Measurements from ENCODE around the gene ASMTL.

The ASMTL gene

DNA sequence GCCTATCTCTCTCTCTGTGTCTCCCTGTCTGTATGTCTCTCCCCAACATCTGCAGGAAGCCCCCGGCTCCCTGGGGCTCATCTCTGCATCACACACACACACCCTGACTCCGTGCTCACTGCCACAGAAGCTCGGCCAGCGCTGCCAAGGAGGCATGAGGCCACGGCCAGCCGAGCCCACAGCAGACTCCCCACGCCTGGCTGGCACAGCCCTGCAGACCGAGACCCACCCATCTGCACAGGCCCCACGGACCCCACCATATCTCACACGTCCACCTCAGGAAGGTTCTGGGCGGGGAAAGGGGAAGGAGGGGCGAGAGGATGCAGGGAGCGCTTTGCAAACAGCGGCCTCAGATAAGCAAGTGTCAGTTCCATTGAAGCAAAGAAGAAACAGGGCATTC is 32.3 kb downstream of the ASMTL start:
- TF ChIP-seq GABPA (IDR thresholded peaks at IDR 0.05; ENCODE audit: low read depth): no peak
- TF ChIP-seq, protein P1, sequence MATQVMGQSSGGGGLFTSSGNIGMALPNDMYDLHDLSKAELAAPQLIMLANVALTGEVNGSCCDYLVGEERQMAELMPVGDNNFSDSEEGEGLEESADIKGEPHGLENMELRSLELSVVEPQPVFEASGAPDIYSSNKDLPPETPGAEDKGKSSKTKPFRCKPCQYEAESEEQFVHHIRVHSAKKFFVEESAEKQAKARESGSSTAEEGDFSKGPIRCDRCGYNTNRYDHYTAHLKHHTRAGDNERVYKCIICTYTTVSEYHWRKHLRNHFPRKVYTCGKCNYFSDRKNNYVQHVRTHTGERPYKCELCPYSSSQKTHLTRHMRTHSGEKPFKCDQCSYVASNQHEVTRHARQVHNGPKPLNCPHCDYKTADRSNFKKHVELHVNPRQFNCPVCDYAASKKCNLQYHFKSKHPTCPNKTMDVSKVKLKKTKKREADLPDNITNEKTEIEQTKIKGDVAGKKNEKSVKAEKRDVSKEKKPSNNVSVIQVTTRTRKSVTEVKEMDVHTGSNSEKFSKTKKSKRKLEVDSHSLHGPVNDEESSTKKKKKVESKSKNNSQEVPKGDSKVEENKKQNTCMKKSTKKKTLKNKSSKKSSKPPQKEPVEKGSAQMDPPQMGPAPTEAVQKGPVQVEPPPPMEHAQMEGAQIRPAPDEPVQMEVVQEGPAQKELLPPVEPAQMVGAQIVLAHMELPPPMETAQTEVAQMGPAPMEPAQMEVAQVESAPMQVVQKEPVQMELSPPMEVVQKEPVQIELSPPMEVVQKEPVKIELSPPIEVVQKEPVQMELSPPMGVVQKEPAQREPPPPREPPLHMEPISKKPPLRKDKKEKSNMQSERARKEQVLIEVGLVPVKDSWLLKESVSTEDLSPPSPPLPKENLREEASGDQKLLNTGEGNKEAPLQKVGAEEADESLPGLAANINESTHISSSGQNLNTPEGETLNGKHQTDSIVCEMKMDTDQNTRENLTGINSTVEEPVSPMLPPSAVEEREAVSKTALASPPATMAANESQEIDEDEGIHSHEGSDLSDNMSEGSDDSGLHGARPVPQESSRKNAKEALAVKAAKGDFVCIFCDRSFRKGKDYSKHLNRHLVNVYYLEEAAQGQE (IDR thresholded peaks at IDR 0.05; ENCODE audit: insufficient replicate concordance, low read depth): no peak
- TF ChIP-seq POLR2AphosphoS5 (IDR thresholded peaks at IDR 0.05; ENCODE audit: low read depth): 0 out of 2 replicates have a peak, but pooled peaks have one; percentile 29
- Histone ChIP-seq H3K27me3 (ENCODE audit: insufficient read depth, poor library complexity, severe bottlenecking) (no peaks in the 10 kb centered on the region), H3K27ac (replicated peaks) (no peak overlapping the region), H3K4me3 (replicated peaks; ENCODE audit: insufficient read depth, low read length) (no peak overlapping the region)
- no peak for DNase-seq (ENCODE audit: low read depth in 1 of 2, low spot score in 1 of 2)

- H3K27me3 ChIP-seq (ENCODE audit: insufficient read depth, poor library complexity, severe bottlenecking): no peaks in the 10 kb centered on the region
- no peak for TF ChIP-seq POLR2AphosphoS5 (IDR thresholded peaks at IDR 0.05; ENCODE audit: low read depth)
- TF ChIP-seq GABPA (IDR thresholded peaks at IDR 0.05; ENCODE audit: low read depth): no peak
- TF ChIP-seq, protein P2, sequence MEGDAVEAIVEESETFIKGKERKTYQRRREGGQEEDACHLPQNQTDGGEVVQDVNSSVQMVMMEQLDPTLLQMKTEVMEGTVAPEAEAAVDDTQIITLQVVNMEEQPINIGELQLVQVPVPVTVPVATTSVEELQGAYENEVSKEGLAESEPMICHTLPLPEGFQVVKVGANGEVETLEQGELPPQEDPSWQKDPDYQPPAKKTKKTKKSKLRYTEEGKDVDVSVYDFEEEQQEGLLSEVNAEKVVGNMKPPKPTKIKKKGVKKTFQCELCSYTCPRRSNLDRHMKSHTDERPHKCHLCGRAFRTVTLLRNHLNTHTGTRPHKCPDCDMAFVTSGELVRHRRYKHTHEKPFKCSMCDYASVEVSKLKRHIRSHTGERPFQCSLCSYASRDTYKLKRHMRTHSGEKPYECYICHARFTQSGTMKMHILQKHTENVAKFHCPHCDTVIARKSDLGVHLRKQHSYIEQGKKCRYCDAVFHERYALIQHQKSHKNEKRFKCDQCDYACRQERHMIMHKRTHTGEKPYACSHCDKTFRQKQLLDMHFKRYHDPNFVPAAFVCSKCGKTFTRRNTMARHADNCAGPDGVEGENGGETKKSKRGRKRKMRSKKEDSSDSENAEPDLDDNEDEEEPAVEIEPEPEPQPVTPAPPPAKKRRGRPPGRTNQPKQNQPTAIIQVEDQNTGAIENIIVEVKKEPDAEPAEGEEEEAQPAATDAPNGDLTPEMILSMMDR (IDR thresholded peaks at IDR 0.05; ENCODE audit: insufficient read depth, low read length): no peak
- TF ChIP-seq, protein P1 (IDR thresholded peaks at IDR 0.05; ENCODE audit: insufficient replicate concordance, low read depth): no peak
- TF ChIP-seq SPI1 (IDR thresholded peaks at IDR 0.05; ENCODE audit: borderline replicate concordance, low read depth): no peak
- no peak overlapping the region for H3K27ac ChIP-seq (replicated peaks)
- no peak for DNase-seq (ENCODE audit: low read depth in 1 of 2, low spot score in 1 of 2)
- H3K4me3 ChIP-seq (replicated peaks; ENCODE audit: insufficient read depth, low read length): no peak overlapping the region
These were observed 33.0 kb downstream of the ASMTL start for GRCh38 chrX:1419545-1420355.

DNA sequence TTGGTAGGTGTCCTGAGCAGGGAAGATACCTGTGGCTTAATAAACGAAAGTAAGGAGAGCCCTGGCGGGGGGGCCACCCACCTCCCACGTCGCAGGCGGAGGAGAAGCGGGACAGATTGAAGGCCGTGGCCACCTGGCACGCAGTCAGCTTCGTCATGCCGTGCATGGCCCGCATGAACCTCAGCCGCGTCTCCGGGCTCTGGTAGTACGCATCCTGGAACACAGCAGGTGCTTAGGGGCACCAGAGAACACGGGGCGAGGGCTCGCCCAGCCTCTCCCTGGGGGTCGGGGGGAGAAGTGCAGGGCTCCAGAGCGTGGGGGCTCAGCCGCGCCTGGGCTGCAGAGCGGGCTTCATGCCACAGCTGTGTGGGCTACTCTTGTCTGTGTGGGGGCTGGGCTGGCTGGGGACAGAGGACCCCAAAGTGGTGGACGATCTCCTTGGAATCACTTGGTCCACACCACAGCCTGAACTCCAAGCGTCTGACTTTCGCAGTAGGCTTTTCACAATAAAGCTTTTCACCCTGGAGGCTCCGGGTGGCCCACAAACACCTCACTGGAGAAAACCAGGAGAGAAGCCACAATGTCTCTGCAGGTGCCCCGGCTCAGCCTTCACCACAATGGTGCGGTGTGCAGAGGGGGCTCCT is 33.7 kb downstream of the ASMTL start:
- H3K27ac ChIP-seq (replicated peaks): no peak overlapping the region
- no peak for DNase-seq (ENCODE audit: low read depth in 1 of 2, low spot score in 1 of 2)

More for the DNA sequence above, 33.7 kb downstream of the ASMTL start:
- TF ChIP-seq GABPA (IDR thresholded peaks at IDR 0.05; ENCODE audit: low read depth): no peak
- TF ChIP-seq SPI1 (IDR thresholded peaks at IDR 0.05; ENCODE audit: borderline replicate concordance, low read depth): no peak
- TF ChIP-seq, protein P1 (IDR thresholded peaks at IDR 0.05; ENCODE audit: insufficient replicate concordance, low read depth): no peak
- no peak for TF ChIP-seq POLR2AphosphoS5 (IDR thresholded peaks at IDR 0.05; ENCODE audit: low read depth)
- TF ChIP-seq, protein P2 (IDR thresholded peaks at IDR 0.05; ENCODE audit: insufficient read depth, low read length): no peak
- Histone ChIP-seq H3K27me3 (ENCODE audit: insufficient read depth, poor library complexity, severe bottlenecking) (no peaks in the 10 kb centered on the region), H3K4me3 (replicated peaks; ENCODE audit: insufficient read depth, low read length) (no peak overlapping the region)

Data from HL-60 (cell line).